GM12801 (cell line): ENCODE measurements around the gene PGLYRP4.

Experiments
- CTCF ChIP-seq: IDR thresholded peaks from one replicate; pipeline ENCODE4 v1.5.1; 2011; ENCODE audit warnings: control low read depth; ENCODE audit not compliant: insufficient read length; ENCODE audit errors: extremely low read depth

The PGLYRP4 gene

GRCh38 chr1:153291514-153291913 is 57.1 kb downstream of the PGLYRP4 start:
- TF ChIP-seq CTCF, result no peak

GRCh38 chr1:153288634-153289275 is 59.9 kb downstream of the PGLYRP4 start:
- no peak for TF ChIP-seq CTCF
